H1 (cell line): Measurements from ENCODE around the gene TEX9.

Source experiments
- EP300 ChIP-seq, 2 experiments: IDR thresholded peaks; 1 replicate in 1 of 2; 2 replicates in 1 of 2; pipeline ENCODE4 v1.6.1; 2011 to 2012; ENCODE audit warnings: low read depth in 2 of 2, low read length in 2 of 2, mild to moderate bottlenecking in 2 of 2, borderline replicate concordance in 1 of 2, inconsistent platforms in 1 of 2, moderate library complexity in 1 of 2
- JUND ChIP-seq: IDR thresholded peaks from 2 replicates; pipeline ENCODE4 v1.6.1; 2011; ENCODE audit warnings: mild to moderate bottlenecking, improper control_type of control experiment, low read length
- POLR2A ChIP-seq, 2 experiments: IDR thresholded peaks; 1 replicate in 1 of 2; 2 replicates in 1 of 2; pipeline ENCODE4 v1.6.1; 2011; ENCODE audit warnings: low read depth in 2 of 2, low read length in 2 of 2, mild to moderate bottlenecking in 2 of 2; ENCODE audit errors: control extremely low read depth in 1 of 2
- TF ChIP-seq, protein P1 (sequence below), 3 experiments: IDR thresholded peaks; 1 replicate in 2 of 3; 2 replicates in 1 of 3; pipeline versions ENCODE4 v1.5.1 to v1.6.1; 2011; ENCODE audit warnings: low read length in 3 of 3, mild to moderate bottlenecking in 3 of 3, inconsistent platforms in 2 of 3, low read depth in 1 of 3, moderate library complexity in 1 of 3; ENCODE audit not compliant: insufficient read depth in 1 of 3; ENCODE audit errors: control extremely low read depth in 1 of 3
- TF ChIP-seq, protein P2 (sequence below): IDR thresholded peaks from 2 replicates; pipeline ENCODE4 v1.6.1; 2011; ENCODE audit warnings: low read length, improper control_type of control experiment

DNA sequence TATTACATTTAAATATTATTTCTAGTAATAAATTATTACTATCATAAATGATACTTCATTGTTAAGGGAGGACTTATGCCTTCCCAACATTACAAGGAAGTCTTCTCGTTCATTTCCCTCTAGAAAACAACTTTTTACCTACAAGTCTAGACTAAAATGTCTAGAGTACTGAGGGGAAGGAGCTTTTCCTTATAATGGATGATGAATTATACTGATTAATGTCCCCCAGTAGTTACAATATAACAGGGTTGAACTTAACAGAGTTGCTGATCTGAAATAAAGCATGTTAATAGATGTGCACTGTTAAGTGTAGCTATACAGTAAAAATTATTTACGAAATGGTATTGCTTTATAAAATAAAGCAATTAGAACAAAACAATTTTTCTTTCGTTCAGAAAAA, 102.4 kb downstream of the TEX9 start:
- TF ChIP-seq, protein P1, sequence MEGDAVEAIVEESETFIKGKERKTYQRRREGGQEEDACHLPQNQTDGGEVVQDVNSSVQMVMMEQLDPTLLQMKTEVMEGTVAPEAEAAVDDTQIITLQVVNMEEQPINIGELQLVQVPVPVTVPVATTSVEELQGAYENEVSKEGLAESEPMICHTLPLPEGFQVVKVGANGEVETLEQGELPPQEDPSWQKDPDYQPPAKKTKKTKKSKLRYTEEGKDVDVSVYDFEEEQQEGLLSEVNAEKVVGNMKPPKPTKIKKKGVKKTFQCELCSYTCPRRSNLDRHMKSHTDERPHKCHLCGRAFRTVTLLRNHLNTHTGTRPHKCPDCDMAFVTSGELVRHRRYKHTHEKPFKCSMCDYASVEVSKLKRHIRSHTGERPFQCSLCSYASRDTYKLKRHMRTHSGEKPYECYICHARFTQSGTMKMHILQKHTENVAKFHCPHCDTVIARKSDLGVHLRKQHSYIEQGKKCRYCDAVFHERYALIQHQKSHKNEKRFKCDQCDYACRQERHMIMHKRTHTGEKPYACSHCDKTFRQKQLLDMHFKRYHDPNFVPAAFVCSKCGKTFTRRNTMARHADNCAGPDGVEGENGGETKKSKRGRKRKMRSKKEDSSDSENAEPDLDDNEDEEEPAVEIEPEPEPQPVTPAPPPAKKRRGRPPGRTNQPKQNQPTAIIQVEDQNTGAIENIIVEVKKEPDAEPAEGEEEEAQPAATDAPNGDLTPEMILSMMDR (IDR thresholded peaks at IDR 0.05; ENCODE audit: control extremely low read depth in 1 of 3, insufficient read depth in 1 of 3, low read depth in 1 of 3, low read length in 3 of 3) = no peak
- TF ChIP-seq JUND (no peak), EP300 (IDR thresholded peaks at IDR 0.05; ENCODE audit: borderline replicate concordance in 1 of 2, low read depth in 2 of 2, low read length in 2 of 2) (no peak), POLR2A (IDR thresholded peaks at IDR 0.05; ENCODE audit: control extremely low read depth in 1 of 2, low read depth in 2 of 2, low read length in 2 of 2) (no peak)
- TF ChIP-seq, protein P2, sequence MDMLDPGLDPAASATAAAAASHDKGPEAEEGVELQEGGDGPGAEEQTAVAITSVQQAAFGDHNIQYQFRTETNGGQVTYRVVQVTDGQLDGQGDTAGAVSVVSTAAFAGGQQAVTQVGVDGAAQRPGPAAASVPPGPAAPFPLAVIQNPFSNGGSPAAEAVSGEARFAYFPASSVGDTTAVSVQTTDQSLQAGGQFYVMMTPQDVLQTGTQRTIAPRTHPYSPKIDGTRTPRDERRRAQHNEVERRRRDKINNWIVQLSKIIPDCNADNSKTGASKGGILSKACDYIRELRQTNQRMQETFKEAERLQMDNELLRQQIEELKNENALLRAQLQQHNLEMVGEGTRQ = no peak
